ENCODE results near the gene SDS.

The SDS gene

DNA sequence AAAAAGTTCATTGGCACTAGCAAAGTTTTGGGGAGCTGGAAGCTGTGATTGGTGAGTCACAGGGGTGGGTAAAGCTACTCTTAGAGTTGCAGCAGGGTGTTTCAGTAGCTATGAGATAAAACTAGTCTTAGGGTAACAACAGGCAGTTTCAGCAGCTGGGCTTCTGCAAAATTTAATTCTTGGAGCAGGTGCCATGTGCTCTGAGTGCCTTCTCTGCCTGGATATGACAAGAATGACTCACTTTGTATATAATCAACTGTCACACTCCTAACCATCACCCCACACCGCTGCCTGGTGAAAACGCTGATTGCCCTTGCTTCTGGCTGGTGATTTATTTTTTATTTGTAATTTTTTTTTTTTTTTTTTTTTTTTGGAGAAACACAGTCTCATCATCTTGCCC, 55.8 kb downstream of the SDS start:
- Histone ChIP-seq H3K79me2 (ENCODE audit: low read length) (no peaks in the 10 kb centered on the region), H3K4me2 (ENCODE audit: low read depth, low read length) (no peak overlapping the region), H3K9me2 (replicated peaks; ENCODE audit: insufficient read depth, low read length) (no peaks in the 10 kb centered on the region), H3K27ac (ENCODE audit: low read length) (no peak overlapping the region), H3K4me1 (ENCODE audit: low read length) (no peaks in the 10 kb centered on the region), H2AFZ (ENCODE audit: low read length) (no peak overlapping the region), H3K9me3 (replicated peaks; ENCODE audit: insufficient read depth, low read length) (no peaks in the 10 kb centered on the region), H3F3A (ENCODE audit: insufficient read depth, low read length) (no peaks in the 10 kb centered on the region), H3K27me3 (replicated peaks; ENCODE audit: insufficient read depth, low read length) (no peaks in the 10 kb centered on the region), H3K36me3 (replicated peaks; ENCODE audit: insufficient read depth, low read length) (no peaks in the 10 kb centered on the region), H3K9ac (ENCODE audit: low read length) (no peak overlapping the region), H3K4me3 (ENCODE audit: low read length) (no peak overlapping the region), H4K20me1 (ENCODE audit: insufficient read depth, low read length) (no peaks in the 10 kb centered on the region)
- TF ChIP-seq, protein P1, sequence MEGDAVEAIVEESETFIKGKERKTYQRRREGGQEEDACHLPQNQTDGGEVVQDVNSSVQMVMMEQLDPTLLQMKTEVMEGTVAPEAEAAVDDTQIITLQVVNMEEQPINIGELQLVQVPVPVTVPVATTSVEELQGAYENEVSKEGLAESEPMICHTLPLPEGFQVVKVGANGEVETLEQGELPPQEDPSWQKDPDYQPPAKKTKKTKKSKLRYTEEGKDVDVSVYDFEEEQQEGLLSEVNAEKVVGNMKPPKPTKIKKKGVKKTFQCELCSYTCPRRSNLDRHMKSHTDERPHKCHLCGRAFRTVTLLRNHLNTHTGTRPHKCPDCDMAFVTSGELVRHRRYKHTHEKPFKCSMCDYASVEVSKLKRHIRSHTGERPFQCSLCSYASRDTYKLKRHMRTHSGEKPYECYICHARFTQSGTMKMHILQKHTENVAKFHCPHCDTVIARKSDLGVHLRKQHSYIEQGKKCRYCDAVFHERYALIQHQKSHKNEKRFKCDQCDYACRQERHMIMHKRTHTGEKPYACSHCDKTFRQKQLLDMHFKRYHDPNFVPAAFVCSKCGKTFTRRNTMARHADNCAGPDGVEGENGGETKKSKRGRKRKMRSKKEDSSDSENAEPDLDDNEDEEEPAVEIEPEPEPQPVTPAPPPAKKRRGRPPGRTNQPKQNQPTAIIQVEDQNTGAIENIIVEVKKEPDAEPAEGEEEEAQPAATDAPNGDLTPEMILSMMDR (IDR thresholded peaks at IDR 0.05; ENCODE audit: low read length) = no peak
- TF ChIP-seq EZH2 (optimal IDR thresholded peaks at IDR 0.05; ENCODE audit: low read depth, low read length) (no peak), EZH2phosphoT487 (IDR thresholded peaks at IDR 0.05; ENCODE audit: low read length) (no peak)
- no peak for DNase-seq

DNA sequence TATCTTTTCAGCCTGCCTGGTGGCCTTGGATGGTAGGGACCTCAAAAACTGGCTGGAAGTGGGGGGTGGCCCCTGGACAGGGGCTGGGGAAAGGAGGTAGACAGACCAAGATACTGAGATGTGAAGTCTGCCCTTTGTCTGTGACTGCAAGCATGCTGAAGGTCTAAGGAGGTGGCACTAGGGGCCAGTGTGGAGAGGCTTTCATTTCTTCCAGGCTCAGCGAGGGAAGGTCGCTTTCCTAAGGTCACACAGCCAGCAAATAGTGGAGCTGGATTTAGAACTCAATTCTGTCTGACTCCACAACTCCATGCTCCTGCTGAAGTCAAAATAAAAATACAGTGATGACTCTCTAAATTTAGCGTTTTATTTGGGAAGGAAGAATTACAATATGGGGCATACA, 56.6 kb downstream of the SDS start:
- no peaks in the 10 kb centered on the region for H3K9me2 ChIP-seq (replicated peaks; ENCODE audit: insufficient read depth, low read length)
- DNase-seq = no peak
- H2AFZ ChIP-seq (ENCODE audit: low read length) = no peak overlapping the region
- no peak overlapping the region for H3K27ac ChIP-seq (ENCODE audit: low read length)
- H3K4me2 ChIP-seq (ENCODE audit: low read depth, low read length) = no peak overlapping the region
- no peaks in the 10 kb centered on the region for H3F3A ChIP-seq (ENCODE audit: insufficient read depth, low read length)
- no peaks in the 10 kb centered on the region for H3K27me3 ChIP-seq (replicated peaks; ENCODE audit: insufficient read depth, low read length)
- no peaks in the 10 kb centered on the region for H3K36me3 ChIP-seq (replicated peaks; ENCODE audit: insufficient read depth, low read length)
- H3K79me2 ChIP-seq (ENCODE audit: low read length) = no peaks in the 10 kb centered on the region
- H3K4me1 ChIP-seq (ENCODE audit: low read length) = no peaks in the 10 kb centered on the region
- H3K4me3 ChIP-seq (ENCODE audit: low read length) = no peak overlapping the region
- H3K9ac ChIP-seq (ENCODE audit: low read length) = no peak overlapping the region
- no peaks in the 10 kb centered on the region for H4K20me1 ChIP-seq (ENCODE audit: insufficient read depth, low read length)
- TF ChIP-seq EZH2phosphoT487 (IDR thresholded peaks at IDR 0.05; ENCODE audit: low read length) (no peak), EZH2 (optimal IDR thresholded peaks at IDR 0.05; ENCODE audit: low read depth, low read length) (no peak)
- TF ChIP-seq, protein P1 (IDR thresholded peaks at IDR 0.05; ENCODE audit: low read length) = no peak
- no peaks in the 10 kb centered on the region for H3K9me3 ChIP-seq (replicated peaks; ENCODE audit: insufficient read depth, low read length)

DNA sequence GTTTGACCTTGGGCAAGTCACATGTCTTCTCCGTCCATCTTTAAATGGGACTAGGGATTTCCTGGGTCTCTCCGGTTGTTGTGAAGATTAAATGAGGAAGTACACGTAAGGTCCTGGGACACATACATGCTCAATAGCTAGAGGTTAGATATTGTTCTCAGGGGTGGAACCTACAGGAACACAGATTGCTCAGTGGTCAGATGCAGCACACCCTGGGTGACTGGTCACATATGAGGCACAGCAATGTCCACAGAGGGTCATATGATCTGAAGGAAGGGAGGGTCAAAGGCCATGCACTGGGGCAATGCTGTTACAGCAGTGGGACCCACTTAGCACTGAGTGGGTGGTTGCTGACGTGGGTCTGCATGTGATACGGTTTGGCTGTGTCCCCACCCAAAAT, 57.3 kb downstream of the SDS start:
- Histone ChIP-seq H3K4me3 (ENCODE audit: low read length) (no peak overlapping the region), H4K20me1 (ENCODE audit: insufficient read depth, low read length) (no peaks in the 10 kb centered on the region), H3K9me3 (replicated peaks; ENCODE audit: insufficient read depth, low read length) (no peaks in the 10 kb centered on the region), H3K9ac (ENCODE audit: low read length) (no peak overlapping the region), H3K4me1 (ENCODE audit: low read length) (no peaks in the 10 kb centered on the region), H3K4me2 (ENCODE audit: low read depth, low read length) (no peak overlapping the region), H3K9me2 (replicated peaks; ENCODE audit: insufficient read depth, low read length) (no peaks in the 10 kb centered on the region), H3K27ac (ENCODE audit: low read length) (no peak overlapping the region), H3F3A (ENCODE audit: insufficient read depth, low read length) (no peaks in the 10 kb centered on the region), H3K36me3 (replicated peaks; ENCODE audit: insufficient read depth, low read length) (no peaks in the 10 kb centered on the region), H2AFZ (ENCODE audit: low read length) (no peak overlapping the region), H3K27me3 (replicated peaks; ENCODE audit: insufficient read depth, low read length) (no peaks in the 10 kb centered on the region), H3K79me2 (ENCODE audit: low read length) (no peaks in the 10 kb centered on the region)
- no peak for TF ChIP-seq EZH2phosphoT487 (IDR thresholded peaks at IDR 0.05; ENCODE audit: low read length)
- TF ChIP-seq, protein P1 (IDR thresholded peaks at IDR 0.05; ENCODE audit: low read length) = no peak
- DNase-seq = no peak

All from MM.1S (cell line).